ENCODE measurements around the gene CFL2. TPM values are rescaled to one million over a fixed set of nuclear protein-coding genes. Genes with fewer than 3 reads are reported as not detected.

The CFL2 gene
- total RNA-seq, 2 experiments from 2014 or later, result 36.4 to 37.9 TPM

- Histone ChIP-seq H3K9me3 (ENCODE audit: control insufficient read depth in 1 of 2, insufficient read depth in 1 of 2, low read length in 2 of 2) (no peaks in the 10 kb centered on the region), H3K27me3 (ENCODE audit: control insufficient read depth in 1 of 2, insufficient read depth in 2 of 2, low read length in 2 of 2) (no peaks in the 10 kb centered on the region), H3K27ac (ENCODE audit: low read depth in 1 of 2, low read length in 2 of 2) (no peak overlapping the region), H3K4me3 (ENCODE audit: low read length) (no peak overlapping the region), H3K36me3 (ENCODE audit: insufficient read depth, low read length) (no peaks in the 10 kb centered on the region), H3K4me1 (ENCODE audit: insufficient read depth, low read length) (peaks cover 13% of the 10 kb centered on the region)
- ChIA-PET CTCF (no interaction called here), POLR2A (interaction anchor here (1.0 kb wide), 1 partner anchor 38 kb away, joined by 3 read pairs; no protein-coding TSS in a partner anchor)
- Mint-ChIP-seq H3K27me3 (no peaks in the 10 kb centered on the region), H3K27ac (no peak overlapping the region), H3K4me3 (no peak overlapping the region), H3K36me3 (ENCODE audit: low read depth) (no peaks in the 10 kb centered on the region), H3K4me1 (ENCODE audit: low read depth) (peaks cover 13% of the 10 kb centered on the region), H3K9me3 (peaks cover 3% of the 10 kb centered on the region)
- no peak for ATAC-seq (ENCODE audit: poor library complexity)
- no peak for TF ChIP-seq CTCF (IDR thresholded peaks at IDR 0.05)
- DNase-seq, result no peak
- intact Hi-C loops (cut with DNase I, micrococcal nuclease), result no loop called here
These were observed 47.4 kb downstream of the CFL2 start for GRCh38 chr14:34667007-34667406.

- ChIA-PET POLR2A (interaction anchor here (0.8 to 1.1 kb wide), 4 partner anchors 11 to 209 kb away, joined by 3 to 4 read pairs (median 3); partner anchors contain the start of gene BAZ1A), CTCF (interaction anchor here (0.6 kb wide), 1 partner anchor 239 kb away, joined by 4 read pairs; no protein-coding TSS in a partner anchor)
- intact Hi-C loops (cut with DNase I, micrococcal nuclease), result no loop called here
- Histone ChIP-seq H3K27me3 (ENCODE audit: control insufficient read depth in 1 of 2, insufficient read depth in 2 of 2, low read length in 2 of 2) (no peaks in the 10 kb centered on the region), H3K4me1 (ENCODE audit: insufficient read depth, low read length) (peaks cover 13% of the 10 kb centered on the region), H3K9me3 (ENCODE audit: control insufficient read depth in 1 of 2, insufficient read depth in 1 of 2, low read length in 2 of 2) (peaks cover 0 to 4% of the 10 kb centered on the region in 2 experiments), H3K27ac (ENCODE audit: low read depth in 1 of 2, low read length in 2 of 2) (peak overlapping the region in 1 of 2 donors; percentile 23), H3K36me3 (ENCODE audit: insufficient read depth, low read length) (no peaks in the 10 kb centered on the region), H3K4me3 (ENCODE audit: low read length) (no peak overlapping the region)
- Mint-ChIP-seq H3K36me3 (ENCODE audit: low read depth) (no peaks in the 10 kb centered on the region), H3K4me1 (ENCODE audit: low read depth) (peaks cover 13% of the 10 kb centered on the region), H3K27me3 (no peaks in the 10 kb centered on the region), H3K9me3 (peaks cover 3% of the 10 kb centered on the region), H3K4me3 (peak overlapping the region; percentile 35), H3K27ac (peak overlapping the region; percentile 75)
- DNase-seq, result peak in 10 of 14 experiments; percentile 16 to 75 (median 44)
- peak; percentile 86 for ATAC-seq (ENCODE audit: poor library complexity)
- TF ChIP-seq CTCF (IDR thresholded peaks at IDR 0.05), result no peak
These were observed 48.5 kb downstream of the CFL2 start for GRCh38 chr14:34665785-34666435.

- H3K4me3 Mint-ChIP-seq, result no peak overlapping the region
- Histone ChIP-seq H3K4me3 (ENCODE audit: low read length) (no peak overlapping the region), H3K27me3 (ENCODE audit: control insufficient read depth in 1 of 2, insufficient read depth in 2 of 2, low read length in 2 of 2) (no peaks in the 10 kb centered on the region), H3K27ac (ENCODE audit: low read depth in 1 of 2, low read length in 2 of 2) (no peak overlapping the region), H3K9me3 (ENCODE audit: control insufficient read depth in 1 of 2, insufficient read depth in 1 of 2, low read length in 2 of 2) (peaks cover 0 to 4% of the 10 kb centered on the region in 2 experiments), H3K4me1 (ENCODE audit: insufficient read depth, low read length) (peaks cover 13% of the 10 kb centered on the region), H3K36me3 (ENCODE audit: insufficient read depth, low read length) (no peaks in the 10 kb centered on the region)
- TF ChIP-seq CTCF (IDR thresholded peaks at IDR 0.05), result no peak
- ATAC-seq (ENCODE audit: poor library complexity) (no peak), DNase-seq (no peak)
- ChIA-PET CTCF (interaction anchor here (1.6 kb wide), 1 partner anchor 10 kb away, joined by 6 read pairs; no protein-coding TSS in a partner anchor), POLR2A (no interaction called here)
- no peak overlapping the region for H3K27ac Mint-ChIP-seq
- H3K9me3 Mint-ChIP-seq, result peaks cover 3% of the 10 kb centered on the region
- H3K4me1 Mint-ChIP-seq (ENCODE audit: low read depth), result peaks cover 13% of the 10 kb centered on the region
- H3K27me3 Mint-ChIP-seq, result no peaks in the 10 kb centered on the region
- no peaks in the 10 kb centered on the region for H3K36me3 Mint-ChIP-seq (ENCODE audit: low read depth)
- intact Hi-C loops (cut with DNase I, micrococcal nuclease), result no loop called here
These were observed 51.8 kb downstream of the CFL2 start for GRCh38 chr14:34662561-34663088.

All from CD4-positive, alpha-beta T cell (primary cell).